Gastroesophageal sphincter (tissue), 4 donors: ENCODE data around the gene PAAF1. TPM values are rescaled to one million over a fixed set of nuclear protein-coding genes. Genes with fewer than 3 reads are reported as not detected.

ENCODE experiments used
- ATAC-seq: fragments of 150-250 bp; one replicate; pipeline ENCODE4 v1.9.1; 2016; ENCODE audit warnings: mild to moderate bottlenecking, moderate library complexity
- H3K27ac ChIP-seq, 4 donors: fragments of 200-600 bp; sonication (generic) in 3 of 4; 1 replicate in 3 of 4; 2 replicates in 1 of 4; pipeline ENCODE4 v1.5.1; 2016 to 2019
- H3K27me3 ChIP-seq: fragments of 200-600 bp; sonication (generic); one replicate; pipeline ENCODE4 v1.5.1; 2019
- H3K36me3 ChIP-seq, 2 donors: fragments of 200-600 bp; sonication (generic); one replicate each; pipeline ENCODE4 v1.5.1; 2019; ENCODE audit warnings: control low read depth in 1 of 2
- H3K4me1 ChIP-seq, 3 donors: fragments of 200-600 bp; sonication (generic); 1 replicate in 2 of 3; 2 replicates in 1 of 3; pipeline ENCODE4 v1.5.1; 2016 to 2019; ENCODE audit warnings: control low read depth in 2 of 3
- H3K4me3 ChIP-seq, 2 donors: fragments of 200-600 bp; sonication (generic); one replicate each; pipeline ENCODE4 v1.5.1; 2019; ENCODE audit warnings: mild to moderate bottlenecking in 1 of 2, moderate library complexity in 1 of 2
- H3K9me3 ChIP-seq, 3 donors: fragments of 200-600 bp; sonication (generic); one replicate each; pipeline ENCODE4 v1.5.1; 2017 to 2019; ENCODE audit warnings: control low read depth in 2 of 3
- EP300 ChIP-seq: sonication (generic); formaldehyde crosslinking; IDR thresholded peaks from one replicate; pipeline ENCODE4 v1.6.1; 2017; ENCODE audit warnings: antibody characterized with exemption, mild to moderate bottlenecking
- POLR2A ChIP-seq, 2 donors: fragments of 450-650 bp; IDR thresholded peaks; one replicate each; pipeline ENCODE4 v1.6.1; 2017; ENCODE audit warnings: antibody characterized with exemption in 2 of 2, mild to moderate bottlenecking in 2 of 2, moderate library complexity in 1 of 2
- POLR2AphosphoS5 ChIP-seq: sonication (generic); formaldehyde crosslinking; IDR thresholded peaks from one replicate; pipeline ENCODE4 v1.6.1; 2017; ENCODE audit warnings: antibody characterized with exemption
- WGBS, 2 donors: methylation state at CpG; one replicate each; pipeline ENCODE4 v1.1.5; 2018; ENCODE audit warnings: low coverage in 1 of 2; 5-methylcytosine and 5-hydroxymethylcytosine counted together
- total RNA-seq, 4 donors: library from RNA; depleted of rRNA; stranded (reverse); fragments of >200 nt; gene quantifications; one replicate each; pipeline ENCODE4 v1.1.0, GENCODE V29; 2016
- TF ChIP-seq, protein P1 (sequence below), 4 experiments: fragments of 200-600 bp in 2 of 4; fragments of 450-650 bp in 2 of 4; sonication (generic) in 1 of 4; IDR thresholded peaks; one replicate each; pipeline ENCODE4 v1.5.1; 2017 to 2019; ENCODE audit warnings: antibody characterized with exemption in 4 of 4, mild to moderate bottlenecking in 2 of 4, moderate library complexity in 2 of 4

Gene PAAF1
- total RNA-seq, 4 donors from 2014 or later, result 16.2 to 30.2 (median 17.8) TPM

DNA sequence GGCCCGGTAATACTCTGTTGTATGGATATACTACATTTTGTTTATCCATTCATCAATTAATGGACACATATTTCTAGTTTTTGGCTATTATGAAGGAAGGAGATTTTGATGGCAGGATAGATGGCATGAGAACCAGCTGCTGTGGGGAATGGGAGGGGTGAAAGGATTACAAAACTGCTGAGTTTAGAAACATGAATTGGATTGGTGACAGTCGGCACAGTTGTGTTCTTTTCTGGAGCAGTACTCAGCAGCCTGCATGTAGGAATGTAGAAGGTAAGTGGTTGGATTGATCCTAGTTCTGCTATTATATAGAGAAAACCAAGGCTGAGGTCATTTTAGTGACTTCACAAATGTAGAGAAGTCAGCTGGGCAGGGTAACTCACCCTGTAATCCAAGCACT, 7.1 kb downstream of the PAAF1 start:
- no peak for ATAC-seq
- H3K27ac ChIP-seq, result no peak overlapping the region
- no peaks in the 10 kb centered on the region for H3K27me3 ChIP-seq
- H3K4me1 ChIP-seq, result no peaks in the 10 kb centered on the region
- TF ChIP-seq EP300 (no peak), POLR2A (IDR thresholded peaks at IDR 0.05) (no peak), POLR2AphosphoS5 (no peak)
- TF ChIP-seq, protein P1, sequence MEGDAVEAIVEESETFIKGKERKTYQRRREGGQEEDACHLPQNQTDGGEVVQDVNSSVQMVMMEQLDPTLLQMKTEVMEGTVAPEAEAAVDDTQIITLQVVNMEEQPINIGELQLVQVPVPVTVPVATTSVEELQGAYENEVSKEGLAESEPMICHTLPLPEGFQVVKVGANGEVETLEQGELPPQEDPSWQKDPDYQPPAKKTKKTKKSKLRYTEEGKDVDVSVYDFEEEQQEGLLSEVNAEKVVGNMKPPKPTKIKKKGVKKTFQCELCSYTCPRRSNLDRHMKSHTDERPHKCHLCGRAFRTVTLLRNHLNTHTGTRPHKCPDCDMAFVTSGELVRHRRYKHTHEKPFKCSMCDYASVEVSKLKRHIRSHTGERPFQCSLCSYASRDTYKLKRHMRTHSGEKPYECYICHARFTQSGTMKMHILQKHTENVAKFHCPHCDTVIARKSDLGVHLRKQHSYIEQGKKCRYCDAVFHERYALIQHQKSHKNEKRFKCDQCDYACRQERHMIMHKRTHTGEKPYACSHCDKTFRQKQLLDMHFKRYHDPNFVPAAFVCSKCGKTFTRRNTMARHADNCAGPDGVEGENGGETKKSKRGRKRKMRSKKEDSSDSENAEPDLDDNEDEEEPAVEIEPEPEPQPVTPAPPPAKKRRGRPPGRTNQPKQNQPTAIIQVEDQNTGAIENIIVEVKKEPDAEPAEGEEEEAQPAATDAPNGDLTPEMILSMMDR (IDR thresholded peaks at IDR 0.05), result no peak
- no peaks in the 10 kb centered on the region for H3K9me3 ChIP-seq
- H3K36me3 ChIP-seq, result peaks cover 0 to 52% of the 10 kb centered on the region in 2 donors
- no peak overlapping the region for H3K4me3 ChIP-seq
- WGBS, 2 donors, result 74 to 100% methylated on average over 2 of the region's 2 CpGs

GRCh38 chr11:73888244-73888643, 11.4 kb downstream of the PAAF1 start:
- H3K4me3 ChIP-seq, result no peak overlapping the region
- H3K36me3 ChIP-seq, result peaks cover 0 to 88% of the 10 kb centered on the region in 2 donors
- no peak overlapping the region for H3K27ac ChIP-seq
- 92 to 97% methylated on average over 3 of the region's 3 CpGs for WGBS, 2 donors
- ATAC-seq, result no peak
- no peaks in the 10 kb centered on the region for H3K27me3 ChIP-seq
- TF ChIP-seq POLR2A (IDR thresholded peaks at IDR 0.05), result no peak
- TF ChIP-seq, protein P1 (IDR thresholded peaks at IDR 0.05), result no peak
- TF ChIP-seq EP300, result no peak
- no peak for TF ChIP-seq POLR2AphosphoS5
- H3K9me3 ChIP-seq, result no peaks in the 10 kb centered on the region
- H3K4me1 ChIP-seq, result no peaks in the 10 kb centered on the region

- Histone ChIP-seq H3K4me1 (no peaks in the 10 kb centered on the region), H3K4me3 (no peak overlapping the region), H3K27me3 (no peaks in the 10 kb centered on the region), H3K27ac (no peak overlapping the region), H3K36me3 (peaks cover 0 to 88% of the 10 kb centered on the region in 2 donors), H3K9me3 (no peaks in the 10 kb centered on the region)
- WGBS, 2 donors, result 20 to 42% methylated on average over 1 of the region's 1 CpG
- ATAC-seq, result no peak
- no peak for TF ChIP-seq POLR2AphosphoS5
- TF ChIP-seq POLR2A (IDR thresholded peaks at IDR 0.05), result no peak
- TF ChIP-seq EP300, result no peak
- TF ChIP-seq, protein P1 (IDR thresholded peaks at IDR 0.05), result no peak
Measured at GRCh38 chr11:73889019-73889418, 12.2 kb downstream of the PAAF1 start.

DNA sequence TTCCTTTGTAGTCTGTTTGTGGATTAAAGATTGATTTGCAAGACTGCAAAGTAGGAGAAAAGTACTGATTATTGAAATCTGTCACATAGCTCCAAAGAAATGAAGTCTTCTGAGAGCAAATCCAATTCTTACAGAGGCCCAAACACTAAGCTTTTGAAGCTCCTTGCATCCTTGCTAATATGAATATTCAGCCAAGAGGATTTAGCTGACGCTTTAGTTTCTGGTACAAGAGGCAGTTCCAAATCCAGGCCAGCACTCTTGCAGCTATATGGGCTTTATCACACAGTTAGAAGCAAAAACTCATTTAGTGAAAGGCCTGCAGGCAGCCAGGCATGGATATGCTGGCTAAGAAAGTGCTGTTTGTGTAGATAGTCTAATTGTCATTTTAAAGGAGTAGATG, 12.7 kb downstream of the PAAF1 start:
- TF ChIP-seq, protein P1 (IDR thresholded peaks at IDR 0.05), result no peak
- no peak for TF ChIP-seq EP300
- no peak for TF ChIP-seq POLR2A (IDR thresholded peaks at IDR 0.05)
- 45 to 60% methylated on average over 1 of the region's 1 CpG for WGBS, 2 donors
- Histone ChIP-seq H3K27me3 (no peaks in the 10 kb centered on the region), H3K27ac (no peak overlapping the region), H3K36me3 (peaks cover 0 to 87% of the 10 kb centered on the region in 2 donors), H3K9me3 (no peaks in the 10 kb centered on the region), H3K4me3 (no peak overlapping the region), H3K4me1 (no peaks in the 10 kb centered on the region)
- no peak for ATAC-seq

- Histone ChIP-seq H3K27me3 (no peaks in the 10 kb centered on the region), H3K27ac (no peak overlapping the region), H3K4me1 (no peaks in the 10 kb centered on the region), H3K4me3 (no peak overlapping the region), H3K9me3 (no peaks in the 10 kb centered on the region), H3K36me3 (peaks cover 0 to 66% of the 10 kb centered on the region in 2 donors)
- no peak for TF ChIP-seq POLR2AphosphoS5
- TF ChIP-seq POLR2A (IDR thresholded peaks at IDR 0.05), result no peak
- TF ChIP-seq EP300, result no peak
- TF ChIP-seq, protein P1 (IDR thresholded peaks at IDR 0.05), result no peak
- 90 to 92% methylated on average over 2 to 3 of the region's 3 CpGs for WGBS, 2 donors
- ATAC-seq, result no peak
Measured at GRCh38 chr11:73893041-73893440, 16.2 kb downstream of the PAAF1 start.
